HL-60 (cell line): ENCODE measurements around the gene TPM4.

Experiments
- CTCF ChIP-seq: IDR thresholded peaks from one replicate; pipeline ENCODE4 v1.5.1; 2011; ENCODE audit warnings: low read length, control low read depth, inconsistent platforms; ENCODE audit not compliant: insufficient read depth
- GABPA ChIP-seq: IDR thresholded peaks from 2 replicates; pipeline ENCODE4 v1.6.1; 2012; ENCODE audit warnings: low read depth
- POLR2AphosphoS5 ChIP-seq: IDR thresholded peaks from 2 replicates; pipeline ENCODE4 v1.6.1; 2012; ENCODE audit warnings: low read depth
- REST ChIP-seq: IDR thresholded peaks from 2 replicates; pipeline ENCODE4 v1.6.1; 2012; ENCODE audit warnings: low read depth; ENCODE audit not compliant: insufficient replicate concordance

- TF ChIP-seq CTCF (no peak), POLR2AphosphoS5 (no peak), REST (no peak), GABPA (no peak)
These were observed 1.9 kb downstream of the TPM4 start for GRCh38 chr19:16077984-16078758.
